RWPE2 (cell line): ENCODE results near the gene ACTA1.
"Not testable (repeated sequence)": the region's sequence is repeated elsewhere in the genome, so short reads cannot be mapped to it uniquely, and the experiment has no call there.

Experiments
- ATAC-seq: fragments of 200-7000 bp; cut with Tn5 transposase; 3 replicates; pipeline ENCODE4 v1.9.1; 2021; ENCODE audit warnings: low read depth
- DNase-seq: peaks from one replicate; pipeline ENCODE4 v3.0.0-alpha.2; 2020; ENCODE audit warnings: low spot score
- H3K27ac ChIP-seq: fragments of 450-650 bp; 2 replicates; pipeline ENCODE4 v1.5.1; 2017; ENCODE audit warnings: mild to moderate bottlenecking; ENCODE audit not compliant: poor library complexity, severe bottlenecking
- H3K27me3 ChIP-seq: fragments of 250-450 bp; sonication (Bioruptor Pico); 2 replicates; pipeline ENCODE4 v1.5.1; 2021; ENCODE audit warnings: mild to moderate bottlenecking, moderate library complexity; ENCODE audit not compliant: insufficient read depth, poor library complexity, severe bottlenecking
- H3K36me3 ChIP-seq: fragments of 250-450 bp; sonication (Bioruptor Pico); 2 replicates; pipeline ENCODE4 v1.5.1; 2020; ENCODE audit warnings: low read depth, mild to moderate bottlenecking, moderate library complexity
- H3K4me1 ChIP-seq: fragments of 250-450 bp; sonication (Bioruptor Pico); 2 replicates; pipeline ENCODE4 v1.5.1; 2021; ENCODE audit warnings: mild to moderate bottlenecking, moderate library complexity; ENCODE audit not compliant: insufficient read depth, poor library complexity, severe bottlenecking
- H3K4me3 ChIP-seq: fragments of 250-450 bp; sonication (Bioruptor Pico); 2 replicates; pipeline ENCODE4 v1.5.1; 2021; ENCODE audit warnings: mild to moderate bottlenecking, moderate library complexity; ENCODE audit not compliant: severe bottlenecking
- H3K9me3 ChIP-seq: fragments of 250-450 bp; sonication (Bioruptor Pico); 2 replicates; pipeline ENCODE4 v1.5.1; 2021; ENCODE audit warnings: mild to moderate bottlenecking, moderate library complexity; ENCODE audit not compliant: severe bottlenecking
- CTCF ChIP-seq: fragments of 450-650 bp; IDR thresholded peaks from one replicate; pipeline ENCODE4 v1.5.1; 2017; ENCODE audit warnings: mild to moderate bottlenecking, moderate library complexity; ENCODE audit not compliant: poor library complexity, severe bottlenecking

The ACTA1 gene

GRCh38 chr1:229420224-229420623, 13.7 kb downstream of the ACTA1 start:
- TF ChIP-seq CTCF: no peak
- no peak for DNase-seq

DNA sequence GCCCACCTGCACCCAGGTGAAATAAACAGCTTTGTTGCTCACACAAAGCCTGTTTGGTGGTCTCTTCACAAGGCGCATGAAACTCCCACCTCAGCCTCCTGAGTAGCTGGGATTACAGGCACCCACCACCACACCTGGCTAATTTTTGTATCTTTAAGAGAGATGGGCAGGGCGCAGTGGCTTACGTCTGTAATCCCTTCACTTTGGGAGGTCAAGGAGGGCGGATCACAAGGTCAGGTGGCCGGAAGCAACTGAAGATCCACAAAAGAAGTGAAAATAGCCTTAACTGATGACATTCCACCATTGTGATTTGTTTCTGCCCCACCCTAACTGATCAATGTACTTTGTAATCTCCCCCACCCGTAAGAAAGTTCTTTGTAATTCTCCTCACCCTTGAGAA, 15.3 kb downstream of the ACTA1 start:
- not testable (repeated sequence) for ATAC-seq

More at GRCh38 chr1:229420224-229420623, 13.7 kb downstream of the ACTA1 start:
- Histone ChIP-seq H3K4me1 (no peaks in the 10 kb centered on the region), H3K27ac (no peak overlapping the region), H3K36me3 (no peaks in the 10 kb centered on the region), H3K9me3 (no peaks in the 10 kb centered on the region), H3K4me3 (no peak overlapping the region), H3K27me3 (no peaks in the 10 kb centered on the region)
- ATAC-seq: no peak

DNA sequence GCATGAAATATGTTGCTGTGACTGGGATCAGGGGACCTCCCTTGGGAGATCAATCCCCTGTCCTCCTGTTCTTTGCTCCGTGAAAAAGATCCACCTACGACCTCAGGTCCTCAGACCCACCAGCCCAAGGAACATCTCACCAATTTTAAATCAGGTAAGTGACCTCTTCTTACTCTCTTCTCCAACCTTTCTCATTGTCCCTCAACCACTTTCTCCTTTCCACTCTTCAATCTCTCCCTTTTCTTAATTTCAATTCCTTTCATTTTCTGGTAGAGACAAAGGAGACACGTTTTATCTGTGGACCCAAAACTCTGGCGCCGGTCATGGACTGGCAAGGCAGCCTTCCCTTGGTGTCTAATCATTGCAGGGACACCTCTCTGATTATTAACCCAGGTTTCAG, 21.1 kb downstream of the ACTA1 start:
- ATAC-seq, H3K4me1 ChIP-seq, DNase-seq, H3K27ac ChIP-seq, H3K27me3 ChIP-seq, H3K36me3 ChIP-seq, H3K9me3 ChIP-seq, H3K4me3 ChIP-seq: not testable (repeated sequence)

More for the DNA sequence above, 15.3 kb downstream of the ACTA1 start:
- H3K27me3 ChIP-seq, DNase-seq, H3K27ac ChIP-seq, H3K4me1 ChIP-seq, H3K9me3 ChIP-seq, H3K4me3 ChIP-seq, H3K36me3 ChIP-seq: not testable (repeated sequence)

DNA sequence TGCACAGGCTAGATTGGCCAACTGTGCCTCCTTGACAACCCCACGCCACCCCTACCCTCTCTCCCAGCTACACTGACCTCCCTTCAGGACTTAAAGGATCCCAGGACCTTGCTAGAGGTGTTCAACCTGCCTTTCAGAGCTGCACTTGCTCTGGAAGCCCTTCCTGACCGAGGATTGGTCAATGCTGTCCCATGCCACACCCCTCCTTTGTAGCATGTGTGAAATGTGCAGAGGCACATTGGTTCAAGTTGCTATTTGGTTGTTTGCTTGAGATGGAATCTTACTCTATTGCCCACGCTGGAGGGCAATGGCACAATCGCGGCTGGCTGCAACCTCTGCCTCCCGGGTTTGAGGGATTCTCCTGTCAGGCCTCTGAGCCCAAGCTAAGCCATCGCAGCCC, 21.8 kb downstream of the ACTA1 start:
- DNase-seq (no peak), ATAC-seq (no peak)
- Histone ChIP-seq H3K9me3 (no peaks in the 10 kb centered on the region), H3K27me3 (peaks cover 4% of the 10 kb centered on the region), H3K27ac (no peak overlapping the region), H3K4me3 (no peak overlapping the region), H3K4me1 (no peaks in the 10 kb centered on the region), H3K36me3 (no peaks in the 10 kb centered on the region)
- no peak for TF ChIP-seq CTCF

- Histone ChIP-seq H3K9me3 (no peaks in the 10 kb centered on the region), H3K36me3 (no peaks in the 10 kb centered on the region), H3K27ac (no peak overlapping the region), H3K4me3 (no peak overlapping the region), H3K4me1 (no peaks in the 10 kb centered on the region), H3K27me3 (peaks cover 5% of the 10 kb centered on the region)
- DNase-seq (no peak), ATAC-seq (no peak)
- no peak for TF ChIP-seq CTCF
Observed at GRCh38 chr1:229411434-229412055, 22.3 kb downstream of the ACTA1 start.

- no peaks in the 10 kb centered on the region for H3K36me3 ChIP-seq
- ATAC-seq (peak; percentile 67), DNase-seq (no peak)
- no peaks in the 10 kb centered on the region for H3K4me1 ChIP-seq
- peaks cover 5% of the 10 kb centered on the region for H3K27me3 ChIP-seq
- no peak overlapping the region for H3K27ac ChIP-seq
- no peak overlapping the region for H3K4me3 ChIP-seq
- H3K9me3 ChIP-seq: no peaks in the 10 kb centered on the region
- TF ChIP-seq CTCF: no peak
Observed at GRCh38 chr1:229410692-229411433, 23.0 kb downstream of the ACTA1 start.
